H1 (cell line): ENCODE data around the gene SKAP1. TPM values are rescaled to one million over a fixed set of nuclear protein-coding genes. Genes with fewer than 3 reads are reported as not detected.

Experiments
- CTCF ChIA-PET: fragments of 300-600 bp; sonication (Branson Sonifier 250); formaldehyde crosslinking; loops from one replicate; lab custom pipeline; 2021; ENCODE audit not compliant: partially characterized antibody; lab: Charles Lee
- POLR2A ChIA-PET: fragments of 300-600 bp; sonication (Branson Sonifier 250); formaldehyde crosslinking; loops from one replicate; lab custom pipeline; 2021; ENCODE audit warnings: inconsistent platforms; ENCODE audit not compliant: partially characterized antibody; lab: Charles Lee
- DNase-seq, 2 experiments: peaks; one replicate each; pipeline versions ENCODE4 v3.0.0 to v3.0.0-alpha.2; 2010 to 2022; ENCODE audit warnings: low spot score in 2 of 2, low read depth in 1 of 2, mixed read lengths in 1 of 2
- FAIRE-seq: peaks from 2 replicates; lab custom pipeline; 2011; peaks lifted over from hg19 to GRCh38; lab: Jason Lieb, UNC
- H2AFZ ChIP-seq: 2 replicates; pipeline ENCODE4 v1.8.1; 2012; ENCODE audit warnings: low read length, inconsistent platforms
- H2AK5ac ChIP-seq: 2 replicates; pipeline ENCODE4 v1.6.1; 2013; ENCODE audit warnings: low read depth, low read length
- H2BK120ac ChIP-seq: replicated peaks from 2 replicates; pipeline ENCODE3; 2013; ENCODE audit warnings: low read depth, low read length, inconsistent platforms
- H2BK12ac ChIP-seq: 2 replicates; pipeline ENCODE4 v1.6.1; 2013; ENCODE audit warnings: low read depth, low read length
- H2BK15ac ChIP-seq: 2 replicates; pipeline ENCODE4 v1.6.1; 2013; ENCODE audit warnings: low read length
- H2BK20ac ChIP-seq: 2 replicates; pipeline ENCODE4 v1.6.1; 2013; ENCODE audit warnings: low read length
- H2BK5ac ChIP-seq: 2 replicates; pipeline ENCODE4 v1.6.1; 2013; ENCODE audit warnings: low read depth, low read length
- H3K14ac ChIP-seq: 2 replicates; pipeline ENCODE4 v1.6.1; 2013; ENCODE audit warnings: inconsistent platforms; ENCODE audit not compliant: insufficient read length
- H3K18ac ChIP-seq: 2 replicates; pipeline ENCODE4 v1.6.1; 2013; ENCODE audit warnings: low read length; ENCODE audit errors: extremely low read depth
- H3K23ac ChIP-seq: 2 replicates; pipeline ENCODE4 v1.6.1; 2013; ENCODE audit warnings: inconsistent platforms; ENCODE audit not compliant: insufficient read length
- H3K23me2 ChIP-seq: 2 replicates; pipeline ENCODE4 v1.6.1; 2013; ENCODE audit warnings: low read depth, low read length
- H3K27ac ChIP-seq: 2 replicates; pipeline ENCODE4 v1.6.1; 2011; ENCODE audit warnings: low read depth, low read length, inconsistent platforms
- H3K27me3 ChIP-seq, 4 experiments: replicated peaks in 1 of 4; 1 replicate in 1 of 4; 2 replicates in 3 of 4; pipeline versions ENCODE4 v1.6.1 to v1.8.1; 2011 to 2013; ENCODE audit warnings: low read length in 3 of 4, mild to moderate bottlenecking in 3 of 4, inconsistent platforms in 2 of 4, mixed read lengths in 2 of 4, moderate library complexity in 1 of 4; ENCODE audit not compliant: control insufficient read depth in 3 of 4, insufficient read depth in 3 of 4; ENCODE audit errors: extremely low read depth in 1 of 4
- H3K36me3 ChIP-seq, 4 experiments: 2 replicates each; pipeline versions ENCODE4 v1.6.1 to v1.8.1; 2011 to 2013; ENCODE audit warnings: mild to moderate bottlenecking in 4 of 4, low read length in 3 of 4, moderate library complexity in 2 of 4, control low read depth in 1 of 4, inconsistent platforms in 1 of 4; ENCODE audit not compliant: insufficient read depth in 4 of 4, control insufficient read depth in 2 of 4
- H3K4ac ChIP-seq: replicated peaks from 2 replicates; pipeline ENCODE3; 2013; ENCODE audit warnings: low read length, low read depth, mixed read lengths, inconsistent platforms; ENCODE audit not compliant: insufficient read length
- H3K4me1 ChIP-seq, 4 experiments: replicated peaks in 1 of 4; 1 replicate in 1 of 4; 2 replicates in 3 of 4; pipeline versions ENCODE4 v1.6.1 to v1.8.1; 2011 to 2013; ENCODE audit warnings: low read length in 3 of 4, inconsistent platforms in 2 of 4, mixed read lengths in 1 of 4; ENCODE audit not compliant: insufficient read depth in 4 of 4, control insufficient read depth in 3 of 4
- H3K4me2 ChIP-seq, 2 experiments: 2 replicates each; pipeline versions ENCODE4 v1.6.1 to v1.8.1; 2011 to 2013; ENCODE audit warnings: low read depth in 2 of 2, low read length in 2 of 2, control low read depth in 1 of 2, inconsistent platforms in 1 of 2, mild to moderate bottlenecking in 1 of 2; ENCODE audit not compliant: insufficient read depth in 1 of 2
- H3K4me3 ChIP-seq, 4 experiments: fragments of 200-600, 300-600 bp in 1 of 4; sonication (generic), shearing (Covaris generic), sonication (Bioruptor Twin) in 1 of 4; 2 replicates each; pipeline versions ENCODE4 v1.5.1 to v1.8.1; 2011 to 2016; ENCODE audit warnings: low read length in 4 of 4, low read depth in 3 of 4, control low read depth in 2 of 4, inconsistent platforms in 2 of 4, mild to moderate bottlenecking in 2 of 4, mixed read lengths in 1 of 4, moderate library complexity in 1 of 4; ENCODE audit not compliant: insufficient read depth in 2 of 4; ENCODE audit errors: extremely low read depth in 1 of 4
- H3K56ac ChIP-seq: replicated peaks from 2 replicates; pipeline ENCODE3; 2013; ENCODE audit warnings: low read depth, mild to moderate bottlenecking, mixed read lengths, low read length, inconsistent platforms; ENCODE audit not compliant: insufficient read length
- H3K79me1 ChIP-seq: 2 replicates; pipeline ENCODE4 v1.6.1; 2013; ENCODE audit warnings: low read depth, low read length, control low read depth
- H3K79me2 ChIP-seq, 2 experiments: 2 replicates each; pipeline versions ENCODE4 v1.6.1 to v1.8.1; 2012 to 2013; ENCODE audit warnings: low read length in 2 of 2, mild to moderate bottlenecking in 2 of 2, inconsistent platforms in 1 of 2; ENCODE audit not compliant: insufficient read depth in 2 of 2, control insufficient read depth in 1 of 2
- H3K9ac ChIP-seq, 4 experiments: replicated peaks in 1 of 4; 1 replicate in 1 of 4; 2 replicates in 3 of 4; pipeline versions ENCODE4 v1.6.1 to v1.8.1; 2011 to 2013; ENCODE audit warnings: low read depth in 3 of 4, low read length in 3 of 4, control low read depth in 2 of 4, mild to moderate bottlenecking in 2 of 4, moderate library complexity in 2 of 4, inconsistent platforms in 1 of 4; ENCODE audit errors: extremely low read depth in 1 of 4
- H3K9me3 ChIP-seq, 2 experiments: 2 replicates each; pipeline versions ENCODE4 v1.6.1 to v1.8.1; 2012 to 2013; ENCODE audit warnings: mild to moderate bottlenecking in 2 of 2, moderate library complexity in 2 of 2, control low read depth in 1 of 2, inconsistent platforms in 1 of 2, low read depth in 1 of 2, low read length in 1 of 2, mixed read lengths in 1 of 2; ENCODE audit not compliant: insufficient read depth in 2 of 2
- H4K20me1 ChIP-seq, 2 experiments: replicated peaks in 1 of 2; 2 replicates each; pipeline versions ENCODE3 to v1.8.1; 2011 to 2013; ENCODE audit warnings: inconsistent platforms in 2 of 2, low read length in 2 of 2, mild to moderate bottlenecking in 1 of 2; ENCODE audit not compliant: insufficient read depth in 2 of 2, control insufficient read depth in 1 of 2
- H4K5ac ChIP-seq: 2 replicates; pipeline ENCODE4 v1.6.1; 2013; ENCODE audit warnings: low read length, low read depth, mixed read lengths, inconsistent platforms; ENCODE audit not compliant: insufficient read length
- H4K8ac ChIP-seq: 2 replicates; pipeline ENCODE4 v1.8.0; 2013; ENCODE audit warnings: mild to moderate bottlenecking, moderate library complexity, low read length, inconsistent platforms; ENCODE audit not compliant: insufficient read depth; ENCODE audit errors: extremely low read depth
- H4K91ac ChIP-seq: replicated peaks from 2 replicates; pipeline ENCODE3; 2013; ENCODE audit warnings: low read length, mixed read lengths, inconsistent platforms; ENCODE audit not compliant: insufficient read length
- HDAC2 ChIP-seq, 2 experiments: fragments of 300-600 bp in 1 of 2; sonication (generic) in 1 of 2; IDR thresholded peaks; 2 replicates each; pipeline ENCODE4 v1.6.1; 2011 to 2012; ENCODE audit warnings: low read depth in 2 of 2, low read length in 2 of 2, mild to moderate bottlenecking in 2 of 2, moderate library complexity in 2 of 2, borderline replicate concordance in 1 of 2, inconsistent platforms in 1 of 2
- KDM4A ChIP-seq: IDR thresholded peaks from one replicate; pipeline ENCODE4 v1.7.1; 2012; ENCODE audit warnings: low read depth, mild to moderate bottlenecking, moderate library complexity, low read length, inconsistent platforms; ENCODE audit not compliant: severe bottlenecking
- NANOG ChIP-seq: IDR thresholded peaks from 2 replicates; pipeline ENCODE4 v1.6.1; 2011; ENCODE audit warnings: low read length, low read depth, mild to moderate bottlenecking, inconsistent platforms; ENCODE audit not compliant: insufficient read depth, poor library complexity, severe bottlenecking
- NRF1 ChIP-seq: IDR thresholded peaks from 2 replicates; pipeline ENCODE4 v1.6.1; 2011; ENCODE audit warnings: mild to moderate bottlenecking, low read depth, low read length, improper control_type of control experiment
- PHF8 ChIP-seq: fragments of 200-600 bp; sonication (generic); conservative IDR thresholded peaks from 2 replicates; pipeline ENCODE4 v1.7.1; 2012; ENCODE audit warnings: low read depth, mild to moderate bottlenecking, inconsistent platforms, low read length, moderate library complexity
- POLR2A ChIP-seq, 2 experiments: IDR thresholded peaks; 1 replicate in 1 of 2; 2 replicates in 1 of 2; pipeline ENCODE4 v1.6.1; 2011; ENCODE audit warnings: low read depth in 2 of 2, low read length in 2 of 2, mild to moderate bottlenecking in 2 of 2; ENCODE audit errors: control extremely low read depth in 1 of 2
- SP1 ChIP-seq: IDR thresholded peaks from 2 replicates; pipeline ENCODE4 v1.6.1; 2011; ENCODE audit warnings: low read depth, low read length
- SRF ChIP-seq: IDR thresholded peaks from 2 replicates; pipeline ENCODE4 v1.6.1; 2011; ENCODE audit warnings: mild to moderate bottlenecking, low read depth, low read length, moderate library complexity
- WGBS, 2 experiments: shearing (Covaris generic) in 1 of 2; methylation state at CpG; one replicate each; pipeline versions ENCODE4 v1.1.6 to v1.1.7; 2013 to 2015; ENCODE audit warnings: low lambda C conversion rate in 2 of 2, mixed read lengths in 2 of 2, inconsistent platforms in 1 of 2, low coverage in 1 of 2, missing lambda C conversion rate in 1 of 2; ENCODE audit not compliant: insufficient replicate concordance in 2 of 2, insufficient coverage in 1 of 2, insufficient read length in 1 of 2; ENCODE audit errors: extremely low coverage in 1 of 2, missing lambda C conversion rate in 1 of 2; 5-methylcytosine and 5-hydroxymethylcytosine counted together
- polyA plus RNA-seq, 7 experiments: library from polyadenylated mRNA; depleted of rRNA in 3 of 7; stranded (reverse) in 5 of 7; unstranded in 2 of 7; fragments of >200 nt in 5 of 7; fragments of 200-250 nt in 2 of 7; gene quantifications; 1 replicate in 5 of 7; 2 replicates in 1 of 7; 4 replicates in 1 of 7; pipeline versions ENCODE4 v1.2.1 to v1.2.3, GENCODE V29; 2011 to 2013; ENCODE audit warnings: missing spikeins in 2 of 7, mixed read lengths in 2 of 7
- total RNA-seq: library from RNA; stranded (reverse); fragmentation: NEBNext Ultra II Directional; extraction: Animal tissue kit (Norgen Biotek cat#: 25700); gene quantifications from 2 replicates; pipeline ENCODE4 v1.2.1, GENCODE V29; 2021
- TF ChIP-seq, protein P1 (sequence below): IDR thresholded peaks from 2 replicates; pipeline ENCODE4 v1.6.1; 2012; ENCODE audit warnings: low read length, inconsistent platforms
- TF ChIP-seq, protein P2 (sequence below): IDR thresholded peaks from 2 replicates; pipeline ENCODE4 v1.6.1; 2011; ENCODE audit warnings: low read depth, mild to moderate bottlenecking, low read length; ENCODE audit not compliant: insufficient read depth

Gene SKAP1
- total and polyA plus RNA-seq, 2 of the 8 experiments (the other 6 are each of a cell fraction or from before 2014, with no cell fraction given): not detected

DNA sequence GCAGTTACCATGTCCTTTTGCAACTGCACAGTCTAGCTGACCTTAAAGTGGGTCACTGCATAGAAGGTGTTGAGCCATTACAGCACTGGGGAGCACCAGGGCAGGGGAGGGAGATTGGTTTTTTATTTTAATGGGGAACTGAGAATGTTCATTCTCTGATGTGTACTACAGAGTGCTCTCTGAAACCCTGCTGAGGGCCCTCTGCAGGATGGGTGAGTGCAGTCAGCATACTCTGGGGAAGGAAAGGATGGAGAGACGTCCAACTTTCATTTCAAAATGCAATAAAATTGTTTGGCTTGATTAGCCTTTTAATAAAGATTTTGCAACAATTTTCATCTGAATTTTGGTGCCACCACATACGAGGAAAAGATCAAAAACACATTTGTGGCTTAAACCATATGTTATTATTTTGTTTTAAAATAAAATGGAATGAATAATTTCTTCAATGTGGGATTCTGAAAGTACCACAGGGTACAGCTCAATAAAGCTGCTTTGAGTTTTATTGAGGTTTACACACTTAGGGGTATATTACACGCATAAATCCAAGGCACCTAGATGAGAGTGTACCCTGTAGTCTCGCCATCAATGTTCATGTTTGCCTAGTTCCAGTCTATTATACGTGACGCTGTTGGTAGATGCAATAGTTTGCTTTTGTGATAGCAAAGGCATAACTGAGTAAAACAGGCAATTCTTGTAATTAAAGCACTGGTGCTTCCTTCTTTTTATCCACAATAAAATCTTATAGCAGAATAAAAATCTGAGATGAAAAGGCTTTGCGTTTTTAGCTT is 249.0 kb downstream of the SKAP1 start:
- Histone ChIP-seq H3K14ac (no peak overlapping the region), H3K23ac (no peak overlapping the region), H3K27me3 (no peaks in the 10 kb centered on the region), H3K23me2 (no peaks in the 10 kb centered on the region), H3K9ac (no peak overlapping the region), H2BK20ac (no peak overlapping the region), H4K20me1 (no peaks in the 10 kb centered on the region), H2AK5ac (no peak overlapping the region), H4K5ac (no peak overlapping the region), H3K56ac (no peak overlapping the region), H3K18ac (no peak overlapping the region), H3K4me3 (no peak overlapping the region), H3K27ac (no peak overlapping the region), H3K9me3 (no peaks in the 10 kb centered on the region), H2BK120ac (no peak overlapping the region), H4K91ac (no peak overlapping the region), H2BK12ac (no peak overlapping the region), H3K4ac (no peak overlapping the region), H2BK5ac (no peak overlapping the region), H3K36me3 (no peaks in the 10 kb centered on the region), H4K8ac (no peak overlapping the region), H2BK15ac (no peak overlapping the region), H3K4me1 (peaks cover 0 to 9% (median 3%) of the 10 kb centered on the region in 4 experiments; a peak in 3 of 7 replicates), H3K79me1 (no peaks in the 10 kb centered on the region), H3K79me2 (no peaks in the 10 kb centered on the region), H3K4me2 (no peak overlapping the region), H2AFZ (no peak overlapping the region)
- FAIRE-seq (no peak), DNase-seq (no peak)
- WGBS, 2 experiments: 86% methylated on average over 7 of the region's 7 CpGs; no CpG with 5 or more reads in 1 of the 2 experiments
- CTCF ChIA-PET: interaction anchor here (0.8 to 3.4 kb wide), 21 partner anchors 9 to 197 kb away, joined by 3 to 29 read pairs (median 5); no protein-coding TSS in a partner anchor
- POLR2A ChIA-PET: interaction anchor here (0.6 kb wide), 1 partner anchor 132 kb away, joined by 3 read pairs; the partner anchor contains the start of gene NFE2L1
- TF ChIP-seq NRF1 (no peak), NANOG (no peak), PHF8 (no peak), SP1 (no peak), SRF (no peak), POLR2A (IDR thresholded peaks at IDR 0.05; ENCODE audit: control extremely low read depth in 1 of 2, low read depth in 2 of 2, low read length in 2 of 2) (no peak), HDAC2 (IDR thresholded peaks at IDR 0.05; ENCODE audit: borderline replicate concordance in 1 of 2, low read depth in 2 of 2, low read length in 2 of 2) (no peak), KDM4A (no peak)
- TF ChIP-seq, protein P1, sequence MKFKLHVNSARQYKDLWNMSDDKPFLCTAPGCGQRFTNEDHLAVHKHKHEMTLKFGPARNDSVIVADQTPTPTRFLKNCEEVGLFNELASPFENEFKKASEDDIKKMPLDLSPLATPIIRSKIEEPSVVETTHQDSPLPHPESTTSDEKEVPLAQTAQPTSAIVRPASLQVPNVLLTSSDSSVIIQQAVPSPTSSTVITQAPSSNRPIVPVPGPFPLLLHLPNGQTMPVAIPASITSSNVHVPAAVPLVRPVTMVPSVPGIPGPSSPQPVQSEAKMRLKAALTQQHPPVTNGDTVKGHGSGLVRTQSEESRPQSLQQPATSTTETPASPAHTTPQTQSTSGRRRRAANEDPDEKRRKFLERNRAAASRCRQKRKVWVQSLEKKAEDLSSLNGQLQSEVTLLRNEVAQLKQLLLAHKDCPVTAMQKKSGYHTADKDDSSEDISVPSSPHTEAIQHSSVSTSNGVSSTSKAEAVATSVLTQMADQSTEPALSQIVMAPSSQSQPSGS: no peak
- TF ChIP-seq, protein P2, sequence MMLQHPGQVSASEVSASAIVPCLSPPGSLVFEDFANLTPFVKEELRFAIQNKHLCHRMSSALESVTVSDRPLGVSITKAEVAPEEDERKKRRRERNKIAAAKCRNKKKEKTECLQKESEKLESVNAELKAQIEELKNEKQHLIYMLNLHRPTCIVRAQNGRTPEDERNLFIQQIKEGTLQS: no peak
